ENCODE results near the gene EIF4B.

The EIF4B gene

DNA sequence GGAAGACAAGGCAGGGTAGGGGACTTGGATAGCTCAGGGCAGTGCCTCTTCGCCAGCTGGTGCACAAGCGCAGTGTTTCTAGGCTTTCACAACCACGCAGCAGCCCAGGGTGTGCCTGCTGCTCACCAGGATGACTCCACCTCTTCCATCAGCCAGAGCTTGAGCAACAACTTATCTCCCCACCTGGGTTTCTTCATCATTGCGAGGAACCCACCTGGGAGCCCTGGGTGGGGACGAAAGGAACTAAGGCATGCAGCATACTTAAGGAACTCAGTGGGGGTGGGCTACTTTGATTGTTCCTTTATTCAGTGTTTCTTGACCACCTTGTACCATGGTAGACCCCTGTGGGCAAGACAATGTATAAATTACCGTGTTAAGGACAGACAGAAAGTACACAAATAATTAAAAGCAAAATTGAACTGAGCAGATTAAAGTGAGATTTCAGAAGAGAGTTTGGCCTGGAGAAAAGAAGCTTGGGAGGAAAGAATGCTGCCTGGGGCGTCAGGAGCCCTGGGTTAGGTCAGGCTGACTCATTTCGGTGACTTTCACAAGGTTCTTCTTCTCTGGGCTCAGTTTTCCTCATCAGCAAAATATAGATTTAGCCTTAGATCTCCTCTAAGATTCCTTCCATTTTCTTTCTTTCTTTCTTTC is 34.5 kb upstream of the EIF4B start:
- Histone ChIP-seq H3K27me3 (ENCODE audit: insufficient read depth, low read length, poor library complexity, severe bottlenecking) (no peaks in the 10 kb centered on the region), H3K4me2 (ENCODE audit: low read depth, low read length, poor library complexity, severe bottlenecking) (no peak overlapping the region), H3K4me1 (ENCODE audit: insufficient read depth, low read length, poor library complexity, severe bottlenecking) (no peaks in the 10 kb centered on the region)

GRCh38 chr12:52975204-52975603 is 31.1 kb upstream of the EIF4B start:
- no peak overlapping the region for H2AFZ ChIP-seq (ENCODE audit: low read length)
- H3F3A ChIP-seq (ENCODE audit: low read depth), result no peaks in the 10 kb centered on the region
- no peaks in the 10 kb centered on the region for H3K79me2 ChIP-seq (ENCODE audit: insufficient read depth, low read length)
- H3K27me3 ChIP-seq (ENCODE audit: insufficient read depth, low read length, poor library complexity, severe bottlenecking), result no peaks in the 10 kb centered on the region
- no peaks in the 10 kb centered on the region for H3K9me3 ChIP-seq (ENCODE audit: insufficient read depth, low read depth, low read length)
- no peak overlapping the region for H3K4me2 ChIP-seq (ENCODE audit: low read depth, low read length, poor library complexity, severe bottlenecking)
- H4K20me1 ChIP-seq (ENCODE audit: insufficient read depth, low read length, poor library complexity, severe bottlenecking), result no peaks in the 10 kb centered on the region
- no peaks in the 10 kb centered on the region for H3K9me2 ChIP-seq (replicated peaks; ENCODE audit: low read depth, low read length)
- H3K4me1 ChIP-seq (ENCODE audit: insufficient read depth, low read length, poor library complexity, severe bottlenecking), result no peaks in the 10 kb centered on the region
- TF ChIP-seq, protein P1, sequence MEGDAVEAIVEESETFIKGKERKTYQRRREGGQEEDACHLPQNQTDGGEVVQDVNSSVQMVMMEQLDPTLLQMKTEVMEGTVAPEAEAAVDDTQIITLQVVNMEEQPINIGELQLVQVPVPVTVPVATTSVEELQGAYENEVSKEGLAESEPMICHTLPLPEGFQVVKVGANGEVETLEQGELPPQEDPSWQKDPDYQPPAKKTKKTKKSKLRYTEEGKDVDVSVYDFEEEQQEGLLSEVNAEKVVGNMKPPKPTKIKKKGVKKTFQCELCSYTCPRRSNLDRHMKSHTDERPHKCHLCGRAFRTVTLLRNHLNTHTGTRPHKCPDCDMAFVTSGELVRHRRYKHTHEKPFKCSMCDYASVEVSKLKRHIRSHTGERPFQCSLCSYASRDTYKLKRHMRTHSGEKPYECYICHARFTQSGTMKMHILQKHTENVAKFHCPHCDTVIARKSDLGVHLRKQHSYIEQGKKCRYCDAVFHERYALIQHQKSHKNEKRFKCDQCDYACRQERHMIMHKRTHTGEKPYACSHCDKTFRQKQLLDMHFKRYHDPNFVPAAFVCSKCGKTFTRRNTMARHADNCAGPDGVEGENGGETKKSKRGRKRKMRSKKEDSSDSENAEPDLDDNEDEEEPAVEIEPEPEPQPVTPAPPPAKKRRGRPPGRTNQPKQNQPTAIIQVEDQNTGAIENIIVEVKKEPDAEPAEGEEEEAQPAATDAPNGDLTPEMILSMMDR (conservative IDR thresholded peaks at IDR 0.05; ENCODE audit: low read length), result no peak
- no peak for TF ChIP-seq EZH2phosphoT487 (IDR thresholded peaks at IDR 0.05; ENCODE audit: borderline replicate concordance)
- H3K36me3 ChIP-seq (ENCODE audit: insufficient read depth, low read length), result no peaks in the 10 kb centered on the region
- H3K9ac ChIP-seq (ENCODE audit: low read depth, low read length, poor library complexity, severe bottlenecking), result no peak overlapping the region
- no peak overlapping the region for H3K4me3 ChIP-seq (ENCODE audit: low read length, poor library complexity, severe bottlenecking)

More for the DNA sequence above, 34.5 kb upstream of the EIF4B start:
- H4K20me1 ChIP-seq (ENCODE audit: insufficient read depth, low read length, poor library complexity, severe bottlenecking), result no peaks in the 10 kb centered on the region
- no peaks in the 10 kb centered on the region for H3K9me3 ChIP-seq (ENCODE audit: insufficient read depth, low read depth, low read length)
- H3K9ac ChIP-seq (ENCODE audit: low read depth, low read length, poor library complexity, severe bottlenecking), result no peak overlapping the region
- H3K9me2 ChIP-seq (replicated peaks; ENCODE audit: low read depth, low read length), result no peaks in the 10 kb centered on the region
- TF ChIP-seq, protein P1 (conservative IDR thresholded peaks at IDR 0.05; ENCODE audit: low read length), result no peak
- no peak for TF ChIP-seq EZH2phosphoT487 (IDR thresholded peaks at IDR 0.05; ENCODE audit: borderline replicate concordance)
- no peaks in the 10 kb centered on the region for H3F3A ChIP-seq (ENCODE audit: low read depth)
- H3K4me3 ChIP-seq (ENCODE audit: low read length, poor library complexity, severe bottlenecking), result no peak overlapping the region
- no peaks in the 10 kb centered on the region for H3K36me3 ChIP-seq (ENCODE audit: insufficient read depth, low read length)
- H2AFZ ChIP-seq (ENCODE audit: low read length), result no peak overlapping the region
- no peaks in the 10 kb centered on the region for H3K79me2 ChIP-seq (ENCODE audit: insufficient read depth, low read length)

- Histone ChIP-seq H3K9ac (ENCODE audit: low read depth, low read length, poor library complexity, severe bottlenecking) (no peak overlapping the region), H3K4me1 (ENCODE audit: insufficient read depth, low read length, poor library complexity, severe bottlenecking) (no peaks in the 10 kb centered on the region), H3F3A (ENCODE audit: low read depth) (no peaks in the 10 kb centered on the region), H3K9me3 (ENCODE audit: insufficient read depth, low read depth, low read length) (no peaks in the 10 kb centered on the region), H3K9me2 (replicated peaks; ENCODE audit: low read depth, low read length) (no peaks in the 10 kb centered on the region), H2AFZ (ENCODE audit: low read length) (no peak overlapping the region), H3K36me3 (ENCODE audit: insufficient read depth, low read length) (no peaks in the 10 kb centered on the region), H3K4me2 (ENCODE audit: low read depth, low read length, poor library complexity, severe bottlenecking) (no peak overlapping the region), H3K79me2 (ENCODE audit: insufficient read depth, low read length) (no peaks in the 10 kb centered on the region), H4K20me1 (ENCODE audit: insufficient read depth, low read length, poor library complexity, severe bottlenecking) (no peaks in the 10 kb centered on the region), H3K27me3 (ENCODE audit: insufficient read depth, low read length, poor library complexity, severe bottlenecking) (no peaks in the 10 kb centered on the region), H3K4me3 (ENCODE audit: low read length, poor library complexity, severe bottlenecking) (no peak overlapping the region)
- TF ChIP-seq, protein P1 (conservative IDR thresholded peaks at IDR 0.05; ENCODE audit: low read length), result no peak
- TF ChIP-seq EZH2phosphoT487 (IDR thresholded peaks at IDR 0.05; ENCODE audit: borderline replicate concordance), result no peak
These were observed 30.3 kb upstream of the EIF4B start for GRCh38 chr12:52975820-52976573.
